GM12878 (cell line): ENCODE results near the gene FCN2.

Source experiments
- CTCF ChIP-seq, 3 experiments: IDR thresholded peaks in 2 of 3; conservative IDR thresholded peaks in 1 of 3; 2 replicates each; pipeline ENCODE4 v1.5.1; 2011; ENCODE audit warnings: low read depth in 3 of 3, low read length in 3 of 3, mild to moderate bottlenecking in 3 of 3, control low read depth in 2 of 3, moderate library complexity in 2 of 3, inconsistent platforms in 1 of 3, mixed read lengths in 1 of 3; ENCODE audit not compliant: control insufficient read depth in 2 of 3, insufficient read depth in 1 of 3; ENCODE audit errors: extremely low read depth in 1 of 3
- GABPA ChIP-seq: IDR thresholded peaks from 2 replicates; pipeline ENCODE4 v1.6.1; 2014; ENCODE audit warnings: antibody characterized with exemption, low read depth, mild to moderate bottlenecking, inconsistent platforms
- RCOR1 ChIP-seq: conservative IDR thresholded peaks from 2 replicates; pipeline ENCODE4 v1.6.1; 2012; ENCODE audit warnings: low read depth, low read length, improper control_type of control experiment
- TARDBP ChIP-seq: IDR thresholded peaks from 2 replicates; pipeline ENCODE4 v1.6.1; 2016; ENCODE audit warnings: borderline replicate concordance
- TF ChIP-seq, protein P1 (sequence below): IDR thresholded peaks from 2 replicates; pipeline ENCODE4 v1.6.1; 2012; ENCODE audit warnings: low read depth, low read length, improper control_type of control experiment

DNA sequence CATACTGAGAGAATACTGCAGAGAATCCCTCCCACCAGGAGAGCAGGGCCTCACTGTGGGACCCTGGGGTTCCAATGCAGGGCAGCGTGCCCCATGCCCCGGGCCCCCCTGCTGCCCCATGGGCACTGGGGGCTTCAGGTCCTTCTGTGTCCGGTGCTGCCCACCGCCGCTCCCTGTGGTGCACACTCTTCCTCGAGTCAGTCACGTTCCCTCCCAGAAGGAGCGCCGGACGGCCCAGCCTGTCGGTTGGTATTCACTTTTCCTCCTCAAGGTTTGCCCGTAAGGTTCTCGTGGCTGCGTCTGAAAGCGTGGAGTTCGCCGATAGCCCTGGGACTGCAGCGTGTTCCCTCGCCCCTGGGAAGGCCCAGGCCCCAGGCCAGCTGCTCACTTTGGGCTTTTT, 48.1 kb upstream of the FCN2 start:
- TF ChIP-seq CTCF (IDR thresholded peaks at IDR 0.05 in 2 of 3, conservative IDR thresholded peaks at IDR 0.05 in 1 of 3; ENCODE audit: control insufficient read depth in 2 of 3, extremely low read depth in 1 of 3, insufficient read depth in 1 of 3, low read depth in 3 of 3, low read length in 3 of 3) (no peak), TARDBP (no peak), RCOR1 (no peak), GABPA (no peak)
- TF ChIP-seq, protein P1, sequence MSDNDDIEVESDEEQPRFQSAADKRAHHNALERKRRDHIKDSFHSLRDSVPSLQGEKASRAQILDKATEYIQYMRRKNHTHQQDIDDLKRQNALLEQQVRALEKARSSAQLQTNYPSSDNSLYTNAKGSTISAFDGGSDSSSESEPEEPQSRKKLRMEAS: no peak
